Thoracic aorta (tissue), 2 donors: ENCODE results near the gene DYNC1H1. TPM values are rescaled to one million over a fixed set of nuclear protein-coding genes. Genes with fewer than 3 reads are reported as not detected.

Experiments
- ATAC-seq: fragments of 150-250 bp; one replicate; pipeline ENCODE4 v1.8.0; 2017; ENCODE audit warnings: low read depth; ENCODE audit not compliant: insufficient number of reproducible peaks, low FRiP score
- DNase-seq: peaks from one replicate; pipeline ENCODE4 v3.0.0-alpha.2; 2020; ENCODE audit warnings: low spot score
- H3K27ac ChIP-seq, 2 donors: fragments of 200-600 bp; sonication (generic); 1 replicate in 1 of 2; 2 replicates in 1 of 2; pipeline ENCODE4 v1.5.1; 2016; ENCODE audit warnings: mild to moderate bottlenecking in 2 of 2, moderate library complexity in 2 of 2
- H3K27me3 ChIP-seq: fragments of 200-600 bp; sonication (generic); replicated peaks from 2 replicates; pipeline ENCODE4 v1.6.0; 2016; ENCODE audit warnings: mild to moderate bottlenecking; ENCODE audit not compliant: insufficient read depth
- H3K36me3 ChIP-seq: fragments of 200-600 bp; sonication (generic); one replicate; pipeline ENCODE4 v1.5.1; 2016
- H3K4me1 ChIP-seq, 2 donors: fragments of 200-600 bp; sonication (generic); 1 replicate in 1 of 2; 2 replicates in 1 of 2; pipeline versions ENCODE4 v1.5.1 to v1.6.0; 2016; ENCODE audit warnings: low read depth in 2 of 2, mild to moderate bottlenecking in 1 of 2; ENCODE audit not compliant: control insufficient read depth in 1 of 2
- H3K4me3 ChIP-seq: fragments of 200-600 bp; sonication (generic); 2 replicates; pipeline ENCODE4 v1.5.1; 2016; ENCODE audit warnings: mild to moderate bottlenecking
- H3K9me3 ChIP-seq: fragments of 200-600 bp; sonication (generic); 2 replicates; pipeline ENCODE4 v1.5.1; 2016
- CTCF ChIP-seq: fragments of 200-600 bp; sonication (generic); IDR thresholded peaks from one replicate; pipeline ENCODE4 v1.5.1; 2019; ENCODE audit warnings: antibody characterized with exemption
- total RNA-seq, 2 donors: library from RNA; depleted of rRNA; stranded (reverse); fragments of >200 nt; gene quantifications; one replicate each; pipeline versions ENCODE4 v1.1.0 to v1.2.3, GENCODE V29; 2016

Gene DYNC1H1
- total RNA-seq, 2 donors from 2014 or later, result 517 to 555 TPM

- H3K4me1 ChIP-seq, result peaks cover 10 to 37% of the 10 kb centered on the region in 2 donors
- no peak for DNase-seq
- no peaks in the 10 kb centered on the region for H3K27me3 ChIP-seq
- no peaks in the 10 kb centered on the region for H3K9me3 ChIP-seq
- TF ChIP-seq CTCF, result no peak
- peak overlapping the region; percentile 99 for H3K4me3 ChIP-seq
- H3K27ac ChIP-seq, result peak overlapping the region; percentile 92 to 95
- H3K36me3 ChIP-seq, result no peaks in the 10 kb centered on the region
- ATAC-seq, result peak; percentile 59
Observed at GRCh38 chr14:101965181-101965544, 790 bp downstream of the DYNC1H1 start.

- H3K36me3 ChIP-seq, result no peaks in the 10 kb centered on the region
- no peak for DNase-seq
- H3K27ac ChIP-seq, result peak overlapping the region; percentile 92 to 95
- H3K27me3 ChIP-seq, result no peaks in the 10 kb centered on the region
- H3K4me3 ChIP-seq, result peak overlapping the region; percentile 99
- no peak for ATAC-seq
- peaks cover 12 to 43% of the 10 kb centered on the region in 2 donors for H3K4me1 ChIP-seq
- no peak for TF ChIP-seq CTCF
- no peaks in the 10 kb centered on the region for H3K9me3 ChIP-seq
Observed at GRCh38 chr14:101965770-101966722, 1.7 kb downstream of the DYNC1H1 start.

- no peaks in the 10 kb centered on the region for H3K36me3 ChIP-seq
- H3K27me3 ChIP-seq, result no peaks in the 10 kb centered on the region
- H3K4me3 ChIP-seq, result peak overlapping the region; percentile 99
- ATAC-seq (no peak), DNase-seq (no peak)
- H3K27ac ChIP-seq, result no peak overlapping the region
- peaks cover 14 to 50% of the 10 kb centered on the region in 2 donors for H3K4me1 ChIP-seq
- no peaks in the 10 kb centered on the region for H3K9me3 ChIP-seq
- no peak for TF ChIP-seq CTCF
Observed at GRCh38 chr14:101966742-101967141, 2.4 kb downstream of the DYNC1H1 start.

GRCh38 chr14:101968186-101968585 is 3.8 kb downstream of the DYNC1H1 start:
- no peak for DNase-seq
- Histone ChIP-seq H3K36me3 (no peaks in the 10 kb centered on the region), H3K4me1 (peaks cover 27 to 64% of the 10 kb centered on the region in 2 donors), H3K9me3 (no peaks in the 10 kb centered on the region), H3K27me3 (no peaks in the 10 kb centered on the region), H3K4me3 (no peak overlapping the region), H3K27ac (no peak overlapping the region)
- ATAC-seq, result no peak
- TF ChIP-seq CTCF, result no peak

GRCh38 chr14:101969481-101969880 is 5.1 kb downstream of the DYNC1H1 start:
- H3K27ac ChIP-seq, result no peak overlapping the region
- no peaks in the 10 kb centered on the region for H3K27me3 ChIP-seq
- ATAC-seq (no peak), DNase-seq (no peak)
- peaks cover 38 to 59% of the 10 kb centered on the region in 2 donors for H3K4me1 ChIP-seq
- H3K36me3 ChIP-seq, result no peaks in the 10 kb centered on the region
- no peaks in the 10 kb centered on the region for H3K9me3 ChIP-seq
- no peak for TF ChIP-seq CTCF
- H3K4me3 ChIP-seq, result no peak overlapping the region
